ENCODE results near the gene PAK1.

Gene PAK1

GRCh38 chr11:77517226-77517625 is 43.3 kb upstream of the PAK1 start:
- no peaks in the 10 kb centered on the region for H3K79me2 ChIP-seq (ENCODE audit: control insufficient read depth, insufficient read depth, low read length)
- H3K18ac ChIP-seq (ENCODE audit: low read length), result no peak overlapping the region
- no peak overlapping the region for H2BK5ac ChIP-seq (ENCODE audit: low read length)
- no peak overlapping the region for H3K27ac ChIP-seq (ENCODE audit: low read depth, low read length)
- no peak overlapping the region for H3K4me3 ChIP-seq (ENCODE audit: low read length)
- H3K56ac ChIP-seq (ENCODE audit: low read length), result no peak overlapping the region
- no peaks in the 10 kb centered on the region for H3K79me1 ChIP-seq (ENCODE audit: low read length)
- no CpG with 5 or more reads among the region's 2 CpGs for WGBS (ENCODE audit: extremely low coverage, insufficient coverage, low lambda C conversion rate)
- H2BK15ac ChIP-seq (replicated peaks; ENCODE audit: low read depth), result no peak overlapping the region
- H3K4me1 ChIP-seq (ENCODE audit: control insufficient read depth, low read depth, low read length), result no peaks in the 10 kb centered on the region
- no peak overlapping the region for H3K9ac ChIP-seq (ENCODE audit: low read length)
- H2AK5ac ChIP-seq (ENCODE audit: low read length), result no peak overlapping the region
- no peak overlapping the region for H3K4me2 ChIP-seq (ENCODE audit: low read length)
- no peaks in the 10 kb centered on the region for H3K27me3 ChIP-seq (ENCODE audit: insufficient read depth, low read length, poor library complexity)
- H2BK120ac ChIP-seq (ENCODE audit: low read depth, low read length), result no peak overlapping the region
- H3K4ac ChIP-seq (ENCODE audit: low read depth, low read length), result no peak overlapping the region
- H4K8ac ChIP-seq (ENCODE audit: low read depth, low read length), result no peak overlapping the region
- no peaks in the 10 kb centered on the region for H3K36me3 ChIP-seq (ENCODE audit: control insufficient read depth, insufficient read depth, low read length)
- H4K5ac ChIP-seq (ENCODE audit: low read length), result no peak overlapping the region
- DNase-seq, result no peak
- no peak overlapping the region for H3K23ac ChIP-seq (ENCODE audit: low read length)

- Histone ChIP-seq H4K8ac (ENCODE audit: low read depth, low read length) (no peak overlapping the region), H3K23ac (ENCODE audit: low read length) (no peak overlapping the region), H3K27me3 (ENCODE audit: insufficient read depth, low read length, poor library complexity) (no peaks in the 10 kb centered on the region), H4K5ac (ENCODE audit: low read length) (no peak overlapping the region), H2BK120ac (ENCODE audit: low read depth, low read length) (no peak overlapping the region), H3K79me2 (ENCODE audit: control insufficient read depth, insufficient read depth, low read length) (no peaks in the 10 kb centered on the region), H3K4me2 (ENCODE audit: low read length) (no peak overlapping the region), H3K56ac (ENCODE audit: low read length) (no peak overlapping the region), H3K4ac (ENCODE audit: low read depth, low read length) (no peak overlapping the region), H2BK15ac (replicated peaks; ENCODE audit: low read depth) (no peak overlapping the region), H3K27ac (ENCODE audit: low read depth, low read length) (no peak overlapping the region), H2BK5ac (ENCODE audit: low read length) (no peak overlapping the region), H2AK5ac (ENCODE audit: low read length) (no peak overlapping the region), H3K4me1 (ENCODE audit: control insufficient read depth, low read depth, low read length) (no peaks in the 10 kb centered on the region), H3K18ac (ENCODE audit: low read length) (no peak overlapping the region), H3K36me3 (ENCODE audit: control insufficient read depth, insufficient read depth, low read length) (no peaks in the 10 kb centered on the region), H3K79me1 (ENCODE audit: low read length) (no peaks in the 10 kb centered on the region), H3K9ac (ENCODE audit: low read length) (no peak overlapping the region), H3K4me3 (ENCODE audit: low read length) (no peak overlapping the region)
- no peak for DNase-seq
- WGBS (ENCODE audit: extremely low coverage, insufficient coverage, low lambda C conversion rate), result no CpG with 5 or more reads among the region's 3 CpGs
Measured at GRCh38 chr11:77515483-77515882, 41.6 kb upstream of the PAK1 start.

- no peak overlapping the region for H4K8ac ChIP-seq (ENCODE audit: low read depth, low read length)
- H3K79me2 ChIP-seq (ENCODE audit: control insufficient read depth, insufficient read depth, low read length), result no peaks in the 10 kb centered on the region
- H3K27ac ChIP-seq (ENCODE audit: low read depth, low read length), result no peak overlapping the region
- no peak overlapping the region for H4K5ac ChIP-seq (ENCODE audit: low read length)
- no peak overlapping the region for H3K56ac ChIP-seq (ENCODE audit: low read length)
- H2AK5ac ChIP-seq (ENCODE audit: low read length), result no peak overlapping the region
- no peaks in the 10 kb centered on the region for H3K36me3 ChIP-seq (ENCODE audit: control insufficient read depth, insufficient read depth, low read length)
- no peaks in the 10 kb centered on the region for H3K79me1 ChIP-seq (ENCODE audit: low read length)
- no peak overlapping the region for H3K4me3 ChIP-seq (ENCODE audit: low read length)
- H3K4ac ChIP-seq (ENCODE audit: low read depth, low read length), result no peak overlapping the region
- H2BK5ac ChIP-seq (ENCODE audit: low read length), result no peak overlapping the region
- H2BK120ac ChIP-seq (ENCODE audit: low read depth, low read length), result no peak overlapping the region
- no peak for DNase-seq
- no peaks in the 10 kb centered on the region for H3K27me3 ChIP-seq (ENCODE audit: insufficient read depth, low read length, poor library complexity)
- no peak overlapping the region for H3K18ac ChIP-seq (ENCODE audit: low read length)
- H3K4me1 ChIP-seq (ENCODE audit: control insufficient read depth, low read depth, low read length), result no peaks in the 10 kb centered on the region
- H3K9ac ChIP-seq (ENCODE audit: low read length), result no peak overlapping the region
- no peak overlapping the region for H3K4me2 ChIP-seq (ENCODE audit: low read length)
- no peak overlapping the region for H2BK15ac ChIP-seq (replicated peaks; ENCODE audit: low read depth)
- no peak overlapping the region for H3K23ac ChIP-seq (ENCODE audit: low read length)
- no CpG with 5 or more reads among the region's 3 CpGs for WGBS (ENCODE audit: extremely low coverage, insufficient coverage, low lambda C conversion rate)
Measured at GRCh38 chr11:77515063-77515462, 41.2 kb upstream of the PAK1 start.

- WGBS (ENCODE audit: extremely low coverage, insufficient coverage, low lambda C conversion rate), result no CpG with 5 or more reads among the region's 2 CpGs
- H3K4ac ChIP-seq (ENCODE audit: low read depth, low read length), result no peak overlapping the region
Measured at GRCh38 chr11:77512092-77512491, 38.2 kb upstream of the PAK1 start.

GRCh38 chr11:77510851-77511250 is 37.0 kb upstream of the PAK1 start:
- no peak overlapping the region for H3K4me2 ChIP-seq (ENCODE audit: low read length)
- no peak overlapping the region for H3K9ac ChIP-seq (ENCODE audit: low read length)
- H2AK5ac ChIP-seq (ENCODE audit: low read length), result no peak overlapping the region
- no peaks in the 10 kb centered on the region for H3K27me3 ChIP-seq (ENCODE audit: insufficient read depth, low read length, poor library complexity)
- no peak overlapping the region for H3K4me3 ChIP-seq (ENCODE audit: low read length)
- no peak overlapping the region for H4K8ac ChIP-seq (ENCODE audit: low read depth, low read length)
- H2BK120ac ChIP-seq (ENCODE audit: low read depth, low read length), result no peak overlapping the region
- no peaks in the 10 kb centered on the region for H3K36me3 ChIP-seq (ENCODE audit: control insufficient read depth, insufficient read depth, low read length)
- no CpG with 5 or more reads among the region's 1 CpG for whole genome bisulfite sequencing (ENCODE audit: extremely low coverage, insufficient coverage, low lambda C conversion rate)
- H2BK5ac ChIP-seq (ENCODE audit: low read length), result no peak overlapping the region
- no peaks in the 10 kb centered on the region for H3K4me1 ChIP-seq (ENCODE audit: control insufficient read depth, low read depth, low read length)
- H3K23ac ChIP-seq (ENCODE audit: low read length), result no peak overlapping the region
- no peaks in the 10 kb centered on the region for H3K79me1 ChIP-seq (ENCODE audit: low read length)
- H3K27ac ChIP-seq (ENCODE audit: low read depth, low read length), result no peak overlapping the region
- H2BK15ac ChIP-seq (replicated peaks; ENCODE audit: low read depth), result no peak overlapping the region
- no peak overlapping the region for H3K56ac ChIP-seq (ENCODE audit: low read length)
- no peak overlapping the region for H3K4ac ChIP-seq (ENCODE audit: low read depth, low read length)
- no peak overlapping the region for H3K18ac ChIP-seq (ENCODE audit: low read length)
- no peaks in the 10 kb centered on the region for H3K79me2 ChIP-seq (ENCODE audit: control insufficient read depth, insufficient read depth, low read length)
- H4K5ac ChIP-seq (ENCODE audit: low read length), result no peak overlapping the region
- no peak for DNase-seq

More at GRCh38 chr11:77512092-77512491, 38.2 kb upstream of the PAK1 start:
- Histone ChIP-seq H4K5ac (ENCODE audit: low read length) (no peak overlapping the region), H3K56ac (ENCODE audit: low read length) (no peak overlapping the region), H2AK5ac (ENCODE audit: low read length) (no peak overlapping the region), H3K36me3 (ENCODE audit: control insufficient read depth, insufficient read depth, low read length) (no peaks in the 10 kb centered on the region), H2BK15ac (replicated peaks; ENCODE audit: low read depth) (no peak overlapping the region), H2BK5ac (ENCODE audit: low read length) (no peak overlapping the region), H3K79me2 (ENCODE audit: control insufficient read depth, insufficient read depth, low read length) (no peaks in the 10 kb centered on the region), H3K4me2 (ENCODE audit: low read length) (no peak overlapping the region), H3K18ac (ENCODE audit: low read length) (no peak overlapping the region), H3K9ac (ENCODE audit: low read length) (no peak overlapping the region), H3K4me1 (ENCODE audit: control insufficient read depth, low read depth, low read length) (no peaks in the 10 kb centered on the region), H4K8ac (ENCODE audit: low read depth, low read length) (no peak overlapping the region), H3K27me3 (ENCODE audit: insufficient read depth, low read length, poor library complexity) (no peaks in the 10 kb centered on the region), H3K79me1 (ENCODE audit: low read length) (no peaks in the 10 kb centered on the region), H3K4me3 (ENCODE audit: low read length) (no peak overlapping the region), H3K27ac (ENCODE audit: low read depth, low read length) (no peak overlapping the region), H2BK120ac (ENCODE audit: low read depth, low read length) (no peak overlapping the region), H3K23ac (ENCODE audit: low read length) (no peak overlapping the region)
- no peak for DNase-seq

GRCh38 chr11:77510095-77510494 is 36.2 kb upstream of the PAK1 start:
- H3K4me2 ChIP-seq (ENCODE audit: low read length), result no peak overlapping the region
- no peaks in the 10 kb centered on the region for H3K36me3 ChIP-seq (ENCODE audit: control insufficient read depth, insufficient read depth, low read length)
- no peak overlapping the region for H2AK5ac ChIP-seq (ENCODE audit: low read length)
- no peak overlapping the region for H2BK15ac ChIP-seq (replicated peaks; ENCODE audit: low read depth)
- no CpG with 5 or more reads among the region's 3 CpGs for WGBS (ENCODE audit: extremely low coverage, insufficient coverage, low lambda C conversion rate)
- no peak overlapping the region for H2BK5ac ChIP-seq (ENCODE audit: low read length)
- H3K9ac ChIP-seq (ENCODE audit: low read length), result no peak overlapping the region
- no peak overlapping the region for H4K8ac ChIP-seq (ENCODE audit: low read depth, low read length)
- no peak overlapping the region for H3K4ac ChIP-seq (ENCODE audit: low read depth, low read length)
- no peak overlapping the region for H3K4me3 ChIP-seq (ENCODE audit: low read length)
- no peaks in the 10 kb centered on the region for H3K4me1 ChIP-seq (ENCODE audit: control insufficient read depth, low read depth, low read length)
- no peak for DNase-seq
- H4K5ac ChIP-seq (ENCODE audit: low read length), result no peak overlapping the region
- no peaks in the 10 kb centered on the region for H3K79me2 ChIP-seq (ENCODE audit: control insufficient read depth, insufficient read depth, low read length)
- no peak overlapping the region for H3K56ac ChIP-seq (ENCODE audit: low read length)
- H2BK120ac ChIP-seq (ENCODE audit: low read depth, low read length), result no peak overlapping the region
- no peaks in the 10 kb centered on the region for H3K27me3 ChIP-seq (ENCODE audit: insufficient read depth, low read length, poor library complexity)
- no peak overlapping the region for H3K18ac ChIP-seq (ENCODE audit: low read length)
- no peak overlapping the region for H3K27ac ChIP-seq (ENCODE audit: low read depth, low read length)
- H3K79me1 ChIP-seq (ENCODE audit: low read length), result no peaks in the 10 kb centered on the region
- H3K23ac ChIP-seq (ENCODE audit: low read length), result no peak overlapping the region
